Endothelial cell of umbilical vein (primary cell): ENCODE data around the gene OR2D2.

Experiments used
- CTCF ChIP-seq, 2 donors: IDR thresholded peaks; 1 replicate in 1 of 2; 2 replicates in 1 of 2; pipeline ENCODE4 v1.5.1; 2011; ENCODE audit warnings: low read length in 2 of 2, mild to moderate bottlenecking in 2 of 2, moderate library complexity in 2 of 2, control low read depth in 1 of 2, inconsistent platforms in 1 of 2, low read depth in 1 of 2; ENCODE audit not compliant: insufficient read depth in 1 of 2; ENCODE audit errors: extremely low read depth in 1 of 2
- EZH2 ChIP-seq: IDR thresholded peaks from 2 replicates; pipeline ENCODE4 v1.6.1; 2012; ENCODE audit warnings: borderline replicate concordance, low read depth, mild to moderate bottlenecking, moderate library complexity, low read length, inconsistent platforms; ENCODE audit not compliant: severe bottlenecking
- JUN ChIP-seq: IDR thresholded peaks from 2 replicates; pipeline ENCODE4 v1.6.1; 2011; ENCODE audit warnings: borderline replicate concordance, low read depth; ENCODE audit not compliant: insufficient read length, insufficient read depth
- MAX ChIP-seq: IDR thresholded peaks from 2 replicates; pipeline ENCODE4 v1.6.1; 2011; ENCODE audit not compliant: insufficient read depth, insufficient read length
- POLR2A ChIP-seq: IDR thresholded peaks from 2 replicates; pipeline ENCODE4 v1.6.1; 2012; ENCODE audit warnings: low read depth, mild to moderate bottlenecking, control low read depth, low read length
- POLR2AphosphoS5 ChIP-seq: IDR thresholded peaks from 2 replicates; pipeline ENCODE4 v1.6.1; 2012; ENCODE audit warnings: low read depth, mild to moderate bottlenecking, control low read depth, low read length, moderate library complexity; ENCODE audit not compliant: insufficient read depth

GRCh38 chr11:6875761-6876160 is 16.5 kb downstream of the OR2D2 start:
- TF ChIP-seq MAX (no peak), CTCF (IDR thresholded peaks at IDR 0.05; ENCODE audit: extremely low read depth in 1 of 2, insufficient read depth in 1 of 2, low read depth in 1 of 2, low read length in 2 of 2) (no peak), POLR2A (no peak), EZH2 (no peak), POLR2AphosphoS5 (no peak), JUN (no peak)
